OCI-LY1 (cell line): Measurements from ENCODE around the gene CUX1.

ENCODE experiments used
- EZH2 ChIP-seq: fragments of 200-600 bp; sonication (generic), shearing (Covaris generic); IDR thresholded peaks from 2 replicates; pipeline ENCODE4 v1.8.0; 2017; ENCODE audit warnings: borderline replicate concordance, mixed run types, mild to moderate bottlenecking, antibody characterized with exemption, low read length, moderate library complexity, mixed read lengths
- TF ChIP-seq, protein P1 (sequence below): fragments of 200-600 bp; sonication (generic), shearing (Covaris generic); IDR thresholded peaks from 2 replicates; pipeline ENCODE4 v1.5.1; 2017; ENCODE audit warnings: mild to moderate bottlenecking, antibody characterized with exemption, low read length, moderate library complexity, mixed read lengths

DNA sequence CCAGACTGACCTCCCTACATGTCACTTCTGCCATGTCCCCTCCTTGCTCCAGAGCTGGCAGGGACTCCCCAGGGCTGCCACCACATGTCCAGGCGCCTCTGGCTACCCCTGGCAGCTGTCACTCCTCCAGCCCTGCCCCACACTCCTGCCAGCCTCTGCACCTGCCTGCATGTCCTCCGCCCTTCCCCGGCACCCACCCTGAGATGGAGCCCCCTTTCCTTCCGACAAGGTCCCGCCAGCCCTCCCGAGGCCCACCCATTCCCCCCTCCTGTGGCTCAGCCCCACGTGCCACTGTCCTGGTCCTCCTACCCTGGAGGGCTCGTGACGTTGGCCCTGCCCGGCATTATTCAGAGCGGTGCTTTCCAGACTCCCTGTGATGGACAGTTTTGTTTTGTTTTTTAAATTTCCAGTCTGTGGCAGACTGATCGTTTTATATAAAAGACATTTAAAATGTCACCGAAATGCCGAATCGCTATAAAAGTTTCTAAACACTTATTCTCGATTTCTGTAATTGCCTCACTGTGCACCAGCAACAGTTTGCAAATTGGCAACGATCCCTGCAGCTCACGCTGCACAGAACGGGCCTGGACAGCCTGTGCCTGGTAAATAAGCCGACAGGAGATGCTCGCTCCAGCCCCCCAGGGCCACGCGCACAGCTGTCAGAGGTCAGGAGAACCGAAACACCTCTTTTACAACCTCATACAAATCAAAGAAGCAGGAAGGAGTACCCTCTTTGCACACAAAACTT lies 358.2 kb downstream of the CUX1 start:
- TF ChIP-seq, protein P1, sequence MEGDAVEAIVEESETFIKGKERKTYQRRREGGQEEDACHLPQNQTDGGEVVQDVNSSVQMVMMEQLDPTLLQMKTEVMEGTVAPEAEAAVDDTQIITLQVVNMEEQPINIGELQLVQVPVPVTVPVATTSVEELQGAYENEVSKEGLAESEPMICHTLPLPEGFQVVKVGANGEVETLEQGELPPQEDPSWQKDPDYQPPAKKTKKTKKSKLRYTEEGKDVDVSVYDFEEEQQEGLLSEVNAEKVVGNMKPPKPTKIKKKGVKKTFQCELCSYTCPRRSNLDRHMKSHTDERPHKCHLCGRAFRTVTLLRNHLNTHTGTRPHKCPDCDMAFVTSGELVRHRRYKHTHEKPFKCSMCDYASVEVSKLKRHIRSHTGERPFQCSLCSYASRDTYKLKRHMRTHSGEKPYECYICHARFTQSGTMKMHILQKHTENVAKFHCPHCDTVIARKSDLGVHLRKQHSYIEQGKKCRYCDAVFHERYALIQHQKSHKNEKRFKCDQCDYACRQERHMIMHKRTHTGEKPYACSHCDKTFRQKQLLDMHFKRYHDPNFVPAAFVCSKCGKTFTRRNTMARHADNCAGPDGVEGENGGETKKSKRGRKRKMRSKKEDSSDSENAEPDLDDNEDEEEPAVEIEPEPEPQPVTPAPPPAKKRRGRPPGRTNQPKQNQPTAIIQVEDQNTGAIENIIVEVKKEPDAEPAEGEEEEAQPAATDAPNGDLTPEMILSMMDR = no peak
- no peak for TF ChIP-seq EZH2
